HEK293 (cell line): ENCODE results near the gene PCDH1.

Experiments used
- CTCF ChIA-PET: fragments of 350-600 bp; formaldehyde crosslinking; extraction: SDS; loops from one replicate; lab custom pipeline; 2021; ENCODE audit warnings: antibody characterized with exemption; lab: Yijun Ruan, JAX
- POLR2A ChIA-PET: fragments of 300-600 bp; formaldehyde crosslinking; extraction: SDS; loops from one replicate; lab custom pipeline; 2020; ENCODE audit warnings: antibody characterized with exemption, inconsistent platforms; lab: Yijun Ruan, JAX
- H3K27ac ChIP-seq: fragments of 200-500 bp; sonication (Bioruptor generic); 2 replicates; pipeline ENCODE4 v1.5.1; 2014; ENCODE audit warnings: low read depth, low read length, control low read depth, inconsistent platforms; ENCODE audit errors: extremely low read depth
- H3K36me3 ChIP-seq, 2 experiments: fragments of 200-500 bp in 1 of 2; sonication (Bioruptor generic) in 1 of 2; 1 replicate in 1 of 2; 2 replicates in 1 of 2; pipeline ENCODE4 v1.5.1; 2014 to 2017; ENCODE audit warnings: inconsistent platforms in 2 of 2, low read length in 2 of 2; ENCODE audit not compliant: control insufficient read depth in 2 of 2, insufficient read depth in 1 of 2
- H3K4me1 ChIP-seq: fragments of 200-500 bp; sonication (Bioruptor generic); 2 replicates; pipeline ENCODE4 v1.5.1; 2014; ENCODE audit warnings: mild to moderate bottlenecking, low read length, inconsistent platforms; ENCODE audit not compliant: control insufficient read depth, insufficient read depth
- H3K4me3 ChIP-seq: 2 replicates; pipeline ENCODE4 v1.5.1; 2011; ENCODE audit warnings: low read depth, mild to moderate bottlenecking, control low read depth, low read length, moderate library complexity
- H3K9me3 ChIP-seq: fragments of 200-500 bp; sonication (Bioruptor generic); 2 replicates; pipeline ENCODE4 v1.5.1; 2014; ENCODE audit warnings: low read depth, low read length, inconsistent platforms; ENCODE audit not compliant: control insufficient read depth, insufficient read depth
- GLIS2 ChIP-seq: fragments of 450-650 bp; formaldehyde crosslinking; IDR thresholded peaks from 2 replicates; pipeline ENCODE4 v1.5.1; 2016; ENCODE audit warnings: missing biosample characterization, missing genetic modification characterization
- KLF8 ChIP-seq: fragments of 450-650 bp; formaldehyde crosslinking; IDR thresholded peaks from 2 replicates; pipeline ENCODE4 v1.5.1; 2016; ENCODE audit warnings: missing biosample characterization, missing genetic modification characterization
- PRDM1 ChIP-seq: fragments of 450-650 bp; formaldehyde crosslinking; IDR thresholded peaks from 2 replicates; pipeline ENCODE4; 2016; ENCODE audit warnings: missing biosample characterization, missing genetic modification characterization
- SCRT1 ChIP-seq: fragments of 450-650 bp; formaldehyde crosslinking; IDR thresholded peaks from 2 replicates; pipeline ENCODE4 v1.5.1; 2016; ENCODE audit warnings: missing biosample characterization, missing genetic modification characterization, borderline replicate concordance
- SCRT2 ChIP-seq: fragments of 450-650 bp; formaldehyde crosslinking; IDR thresholded peaks from 2 replicates; pipeline ENCODE4 v1.5.1; 2016; ENCODE audit warnings: missing biosample characterization, missing genetic modification characterization
- YY1 ChIP-seq: fragments of 450-650 bp; formaldehyde crosslinking; IDR thresholded peaks from 2 replicates; pipeline ENCODE4 v1.5.1; 2018; ENCODE audit warnings: missing biosample characterization, missing genetic modification characterization
- ZBTB17 ChIP-seq: fragments of 450-650 bp; formaldehyde crosslinking; IDR thresholded peaks from 2 replicates; pipeline ENCODE4 v1.5.1; 2016; ENCODE audit warnings: missing biosample characterization, missing genetic modification characterization
- ZFHX2 ChIP-seq: fragments of 450-650 bp; formaldehyde crosslinking; conservative IDR thresholded peaks from 2 replicates; pipeline ENCODE4 v1.5.1; 2016; ENCODE audit warnings: missing biosample characterization, missing genetic modification characterization
- ZNF132 ChIP-seq: fragments of 450-650 bp; formaldehyde crosslinking; IDR thresholded peaks from 2 replicates; pipeline ENCODE4 v1.5.1; 2017; ENCODE audit warnings: missing biosample characterization, missing genetic modification characterization, borderline replicate concordance
- ZNF335 ChIP-seq: fragments of 450-650 bp; formaldehyde crosslinking; conservative IDR thresholded peaks from 2 replicates; pipeline ENCODE4 v1.5.1; 2016; ENCODE audit warnings: missing biosample characterization, missing genetic modification characterization
- ZNF423 ChIP-seq: fragments of 450-650 bp; formaldehyde crosslinking; IDR thresholded peaks from 2 replicates; pipeline ENCODE4 v1.5.1; 2016; ENCODE audit warnings: missing biosample characterization, missing genetic modification characterization
- ZNF501 ChIP-seq: fragments of 450-650 bp; formaldehyde crosslinking; IDR thresholded peaks from 2 replicates; pipeline ENCODE4 v1.5.1; 2016; ENCODE audit warnings: missing biosample characterization, missing genetic modification characterization
- ZNF510 ChIP-seq: fragments of 450-650 bp; formaldehyde crosslinking; IDR thresholded peaks from 2 replicates; pipeline ENCODE4 v1.5.1; 2018; ENCODE audit warnings: mild to moderate bottlenecking, missing genetic modification characterization, missing biosample characterization; ENCODE audit not compliant: insufficient replicate concordance
- ZNF529 ChIP-seq: fragments of 450-650 bp; formaldehyde crosslinking; IDR thresholded peaks from 2 replicates; pipeline ENCODE4 v1.5.1; 2017; ENCODE audit warnings: missing genetic modification characterization, missing biosample characterization; ENCODE audit not compliant: insufficient replicate concordance
- ZNF560 ChIP-seq: fragments of 450-650 bp; formaldehyde crosslinking; IDR thresholded peaks from 2 replicates; pipeline ENCODE4 v1.5.1; 2017; ENCODE audit warnings: missing biosample characterization, missing genetic modification characterization, borderline replicate concordance
- ZNF585B ChIP-seq: fragments of 450-650 bp; formaldehyde crosslinking; IDR thresholded peaks from 2 replicates; pipeline ENCODE4 v1.5.1; 2016; ENCODE audit warnings: missing biosample characterization, missing genetic modification characterization
- ZNF658 ChIP-seq: fragments of 450-650 bp; formaldehyde crosslinking; IDR thresholded peaks from 2 replicates; pipeline ENCODE4; 2016; ENCODE audit warnings: missing biosample characterization, missing genetic modification characterization
- ZNF660 ChIP-seq: fragments of 450-650 bp; IDR thresholded peaks from 2 replicates; pipeline ENCODE4 v1.5.1; 2018; ENCODE audit warnings: missing biosample characterization, mild to moderate bottlenecking, missing genetic modification characterization
- ZNF747 ChIP-seq: fragments of 450-650 bp; formaldehyde crosslinking; IDR thresholded peaks from 2 replicates; pipeline ENCODE4 v1.5.1; 2016; ENCODE audit warnings: missing biosample characterization, missing genetic modification characterization
- ZNF76 ChIP-seq: fragments of 450-650 bp; formaldehyde crosslinking; IDR thresholded peaks from 2 replicates; pipeline ENCODE4; 2016; ENCODE audit warnings: low read depth, missing biosample characterization, missing genetic modification characterization, borderline replicate concordance
- ZNF785 ChIP-seq: fragments of 450-650 bp; formaldehyde crosslinking; IDR thresholded peaks from 2 replicates; pipeline ENCODE4 v1.5.1; 2016; ENCODE audit warnings: missing biosample characterization, missing genetic modification characterization
- ZNF837 ChIP-seq: fragments of 450-650 bp; formaldehyde crosslinking; IDR thresholded peaks from 2 replicates; pipeline ENCODE4 v1.5.1; 2016; ENCODE audit warnings: missing biosample characterization, missing genetic modification characterization
- ZSCAN16 ChIP-seq: fragments of 450-650 bp; formaldehyde crosslinking; IDR thresholded peaks from 2 replicates; pipeline ENCODE4 v1.5.1; 2016; ENCODE audit warnings: missing biosample characterization, missing genetic modification characterization
- TF ChIP-seq, protein P1 (sequence below): fragments of 450-650 bp; formaldehyde crosslinking; conservative IDR thresholded peaks from 2 replicates; pipeline ENCODE4 v1.5.1; 2016; ENCODE audit warnings: low read depth, missing biosample characterization, missing genetic modification characterization
- TF ChIP-seq, protein P2 (sequence below): fragments of 450-650 bp; formaldehyde crosslinking; IDR thresholded peaks from 2 replicates; pipeline ENCODE4 v1.5.1; 2016; ENCODE audit warnings: missing biosample characterization, missing genetic modification characterization
- TF ChIP-seq, protein P3 (sequence below): fragments of 450-650 bp; formaldehyde crosslinking; IDR thresholded peaks from 2 replicates; pipeline ENCODE4 v1.5.1; 2016; ENCODE audit warnings: missing biosample characterization, missing genetic modification characterization
- TF ChIP-seq, protein P4 (sequence below): fragments of 450-650 bp; formaldehyde crosslinking; IDR thresholded peaks from 2 replicates; pipeline ENCODE4 v1.5.1; 2016; ENCODE audit warnings: missing biosample characterization, missing genetic modification characterization

PCDH1 gene

DNA sequence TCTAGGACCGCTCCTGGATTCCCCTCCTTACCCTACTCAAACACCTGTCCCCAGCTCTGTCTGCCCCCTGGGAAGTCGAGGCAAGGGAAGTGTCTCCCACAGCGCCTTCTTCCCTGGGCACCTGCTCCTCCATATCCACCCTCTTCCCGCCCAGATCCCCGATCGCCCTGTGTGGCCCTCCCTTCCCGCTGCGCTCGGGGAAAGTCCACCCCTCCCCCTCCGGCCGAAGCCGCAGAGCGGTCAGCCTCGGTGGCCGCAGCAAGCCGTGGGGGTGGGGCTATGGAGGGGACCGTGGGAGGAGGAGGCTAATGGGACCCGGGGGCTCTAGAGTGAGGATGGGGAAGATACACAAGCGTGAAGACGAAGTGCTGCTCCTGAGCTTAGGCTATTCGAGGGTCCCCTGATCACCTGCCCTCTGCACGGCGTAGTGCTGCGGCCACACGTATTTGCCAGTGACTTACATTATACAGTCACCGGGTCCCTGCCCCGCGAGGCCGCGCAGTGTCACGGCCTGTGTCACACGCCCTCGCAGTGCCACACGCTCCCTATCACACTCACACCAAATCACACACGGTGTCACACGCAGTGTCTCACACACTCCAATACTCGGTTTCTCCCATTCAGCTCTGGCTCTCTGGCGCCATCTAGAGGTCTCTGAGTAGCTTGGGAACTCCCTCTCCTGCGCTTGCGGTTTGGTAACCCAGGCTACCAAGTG is 658 bp upstream of the PCDH1 start (continued):
- TF ChIP-seq ZNF510 (tag by site-specific recombination) (no peak), KLF8 (tag by site-specific recombination) (peak; percentile 76), YY1 (tag by site-specific recombination) (no peak), ZBTB17 (tag by site-specific recombination) (peak; percentile 95), ZFHX2 (tag by site-specific recombination) (peak; percentile 84), PRDM1 (tag by site-specific recombination) (peak; percentile 46), ZSCAN16 (tag by site-specific recombination) (no peak), SCRT1 (no peak), ZNF423 (tag by site-specific recombination) (no peak; the same call in 1 of the 2 replicates), ZNF837 (tag by site-specific recombination) (no peak), ZNF76 (tag by site-specific recombination) (0 out of 2 replicates have a peak, but pooled peaks have one; percentile 14), ZNF785 (tag by site-specific recombination) (no peak), ZNF529 (tag by site-specific recombination) (no peak)
- TF ChIP-seq, protein P1, sequence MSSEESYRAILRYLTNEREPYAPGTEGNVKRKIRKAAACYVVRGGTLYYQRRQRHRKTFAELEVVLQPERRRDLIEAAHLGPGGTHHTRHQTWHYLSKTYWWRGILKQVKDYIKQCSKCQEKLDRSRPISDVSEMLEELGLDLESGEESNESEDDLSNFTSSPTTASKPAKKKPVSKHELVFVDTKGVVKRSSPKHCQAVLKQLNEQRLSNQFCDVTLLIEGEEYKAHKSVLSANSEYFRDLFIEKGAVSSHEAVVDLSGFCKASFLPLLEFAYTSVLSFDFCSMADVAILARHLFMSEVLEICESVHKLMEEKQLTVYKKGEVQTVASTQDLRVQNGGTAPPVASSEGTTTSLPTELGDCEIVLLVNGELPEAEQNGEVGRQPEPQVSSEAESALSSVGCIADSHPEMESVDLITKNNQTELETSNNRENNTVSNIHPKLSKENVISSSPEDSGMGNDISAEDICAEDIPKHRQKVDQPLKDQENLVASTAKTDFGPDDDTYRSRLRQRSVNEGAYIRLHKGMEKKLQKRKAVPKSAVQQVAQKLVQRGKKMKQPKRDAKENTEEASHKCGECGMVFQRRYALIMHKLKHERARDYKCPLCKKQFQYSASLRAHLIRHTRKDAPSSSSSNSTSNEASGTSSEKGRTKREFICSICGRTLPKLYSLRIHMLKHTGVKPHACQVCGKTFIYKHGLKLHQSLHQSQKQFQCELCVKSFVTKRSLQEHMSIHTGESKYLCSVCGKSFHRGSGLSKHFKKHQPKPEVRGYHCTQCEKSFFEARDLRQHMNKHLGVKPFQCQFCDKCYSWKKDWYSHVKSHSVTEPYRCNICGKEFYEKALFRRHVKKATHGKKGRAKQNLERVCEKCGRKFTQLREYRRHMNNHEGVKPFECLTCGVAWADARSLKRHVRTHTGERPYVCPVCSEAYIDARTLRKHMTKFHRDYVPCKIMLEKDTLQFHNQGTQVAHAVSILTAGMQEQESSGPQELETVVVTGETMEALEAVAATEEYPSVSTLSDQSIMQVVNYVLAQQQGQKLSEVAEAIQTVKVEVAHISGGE = no peak
- TF ChIP-seq, protein P2, sequence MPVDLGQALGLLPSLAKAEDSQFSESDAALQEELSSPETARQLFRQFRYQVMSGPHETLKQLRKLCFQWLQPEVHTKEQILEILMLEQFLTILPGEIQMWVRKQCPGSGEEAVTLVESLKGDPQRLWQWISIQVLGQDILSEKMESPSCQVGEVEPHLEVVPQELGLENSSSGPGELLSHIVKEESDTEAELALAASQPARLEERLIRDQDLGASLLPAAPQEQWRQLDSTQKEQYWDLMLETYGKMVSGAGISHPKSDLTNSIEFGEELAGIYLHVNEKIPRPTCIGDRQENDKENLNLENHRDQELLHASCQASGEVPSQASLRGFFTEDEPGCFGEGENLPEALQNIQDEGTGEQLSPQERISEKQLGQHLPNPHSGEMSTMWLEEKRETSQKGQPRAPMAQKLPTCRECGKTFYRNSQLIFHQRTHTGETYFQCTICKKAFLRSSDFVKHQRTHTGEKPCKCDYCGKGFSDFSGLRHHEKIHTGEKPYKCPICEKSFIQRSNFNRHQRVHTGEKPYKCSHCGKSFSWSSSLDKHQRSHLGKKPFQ (tag by site-specific recombination) = peak; percentile 100

DNA sequence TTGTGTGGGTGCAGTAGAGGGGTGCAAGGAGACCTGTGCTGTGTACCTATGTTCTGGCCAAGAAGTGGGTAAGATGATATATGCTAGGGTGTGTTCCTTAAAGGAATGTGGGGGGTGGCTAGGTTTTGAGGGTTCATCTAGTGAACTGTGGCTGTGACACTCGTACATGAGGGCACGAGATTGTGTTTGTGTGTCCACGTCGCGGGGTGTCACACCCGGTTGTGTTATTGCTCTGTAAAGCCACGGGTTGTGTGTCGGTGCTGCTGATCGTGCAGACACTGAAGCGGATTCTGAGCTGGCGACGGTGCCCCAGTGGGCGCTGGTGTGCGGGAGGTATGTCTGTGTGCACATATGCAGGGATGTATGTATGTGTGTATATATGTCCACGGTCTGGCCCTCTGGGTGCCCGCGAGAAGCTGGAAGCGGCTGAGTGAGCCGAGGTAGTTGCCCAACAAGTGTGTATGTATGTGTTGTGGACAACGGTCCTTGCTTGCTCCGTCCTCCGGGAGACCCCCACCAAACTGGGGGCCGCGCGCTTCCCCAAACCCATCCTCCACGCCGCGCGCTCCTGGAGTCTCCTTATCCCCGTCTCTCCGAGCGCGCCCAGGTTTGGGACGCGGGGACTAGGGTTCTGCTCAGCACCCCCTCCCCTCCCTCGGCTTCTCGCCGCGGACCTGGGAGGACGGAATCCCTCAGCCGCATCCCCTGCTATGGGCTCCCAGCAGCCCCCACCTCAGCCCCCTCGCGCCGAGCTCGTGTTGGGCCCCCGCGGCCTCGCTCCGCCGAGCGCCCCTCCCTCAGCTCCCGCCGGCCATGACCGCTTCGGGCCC is 639 bp downstream of the PCDH1 start:
- Histone ChIP-seq H3K4me1 (peaks cover 8% of the 10 kb centered on the region), H3K9me3 (no peaks in the 10 kb centered on the region), H3K36me3 (no peaks in the 10 kb centered on the region), H3K4me3 (peak overlapping the region; percentile 51), H3K27ac (peak overlapping the region; percentile 47; the same call in 1 of the 2 replicates)
- CTCF ChIA-PET = interaction anchor here (0.8 to 10.1 kb wide), 25 partner anchors 8 to 190 kb away, joined by 3 to 104 read pairs (median 7); partner anchors contain the start of genes DELE1 and RNF14
- POLR2A ChIA-PET = interaction anchor here (1.3 to 3.0 kb wide), 4 partner anchors 28 to 185 kb away, joined by 5 to 13 read pairs (median 8); partner anchors contain the start of genes DELE1 and RNF14
- TF ChIP-seq, protein P3, sequence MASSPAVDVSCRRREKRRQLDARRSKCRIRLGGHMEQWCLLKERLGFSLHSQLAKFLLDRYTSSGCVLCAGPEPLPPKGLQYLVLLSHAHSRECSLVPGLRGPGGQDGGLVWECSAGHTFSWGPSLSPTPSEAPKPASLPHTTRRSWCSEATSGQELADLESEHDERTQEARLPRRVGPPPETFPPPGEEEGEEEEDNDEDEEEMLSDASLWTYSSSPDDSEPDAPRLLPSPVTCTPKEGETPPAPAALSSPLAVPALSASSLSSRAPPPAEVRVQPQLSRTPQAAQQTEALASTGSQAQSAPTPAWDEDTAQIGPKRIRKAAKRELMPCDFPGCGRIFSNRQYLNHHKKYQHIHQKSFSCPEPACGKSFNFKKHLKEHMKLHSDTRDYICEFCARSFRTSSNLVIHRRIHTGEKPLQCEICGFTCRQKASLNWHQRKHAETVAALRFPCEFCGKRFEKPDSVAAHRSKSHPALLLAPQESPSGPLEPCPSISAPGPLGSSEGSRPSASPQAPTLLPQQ (tag by site-specific recombination) = peak; percentile 24; the same call in 1 of the 2 replicates
- TF ChIP-seq ZNF747 (tag by site-specific recombination) = no peak
- peak; percentile 73; the same call in 1 of the 2 replicates for TF ChIP-seq SCRT2 (tag by site-specific recombination)
- TF ChIP-seq ZNF335 (tag by site-specific recombination) = peak; percentile 80
- peak; percentile 59; the same call in 1 of the 2 replicates for TF ChIP-seq ZNF501
- peak; percentile 84 for TF ChIP-seq GLIS2 (tag by site-specific recombination)
- no peak for TF ChIP-seq ZNF658 (tag by site-specific recombination)
- TF ChIP-seq ZNF585B (tag by site-specific recombination) = no peak
- TF ChIP-seq, protein P4, sequence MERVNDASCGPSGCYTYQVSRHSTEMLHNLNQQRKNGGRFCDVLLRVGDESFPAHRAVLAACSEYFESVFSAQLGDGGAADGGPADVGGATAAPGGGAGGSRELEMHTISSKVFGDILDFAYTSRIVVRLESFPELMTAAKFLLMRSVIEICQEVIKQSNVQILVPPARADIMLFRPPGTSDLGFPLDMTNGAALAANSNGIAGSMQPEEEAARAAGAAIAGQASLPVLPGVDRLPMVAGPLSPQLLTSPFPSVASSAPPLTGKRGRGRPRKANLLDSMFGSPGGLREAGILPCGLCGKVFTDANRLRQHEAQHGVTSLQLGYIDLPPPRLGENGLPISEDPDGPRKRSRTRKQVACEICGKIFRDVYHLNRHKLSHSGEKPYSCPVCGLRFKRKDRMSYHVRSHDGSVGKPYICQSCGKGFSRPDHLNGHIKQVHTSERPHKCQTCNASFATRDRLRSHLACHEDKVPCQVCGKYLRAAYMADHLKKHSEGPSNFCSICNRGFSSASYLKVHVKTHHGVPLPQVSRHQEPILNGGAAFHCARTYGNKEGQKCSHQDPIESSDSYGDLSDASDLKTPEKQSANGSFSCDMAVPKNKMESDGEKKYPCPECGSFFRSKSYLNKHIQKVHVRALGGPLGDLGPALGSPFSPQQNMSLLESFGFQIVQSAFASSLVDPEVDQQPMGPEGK (tag by site-specific recombination) = peak; percentile 86; the same call in 1 of the 2 replicates
- TF ChIP-seq ZNF660 (tag by site-specific recombination) = no peak
- TF ChIP-seq ZNF132 (tag by site-specific recombination) = no peak
- TF ChIP-seq ZNF560 = no peak
- peak; percentile 49 for TF ChIP-seq ZFHX2 (tag by site-specific recombination)
